Cardiac fibroblast (primary cell): ENCODE data around the gene LRP2.

Experiments used
- DNase-seq, 2 donors: peaks; one replicate each; pipeline versions ENCODE4 v3.0.0 to v3.0.0-alpha.2; 2010; ENCODE audit warnings: low read depth in 2 of 2
- H3K4me3 ChIP-seq, 2 donors: replicated peaks in 1 of 2; 1 replicate in 1 of 2; 2 replicates in 1 of 2; pipeline ENCODE4 v1.5.1; 2011; ENCODE audit warnings: low read depth in 2 of 2, low read length in 2 of 2, mild to moderate bottlenecking in 2 of 2, moderate library complexity in 1 of 2
- TF ChIP-seq, protein P1 (sequence below): IDR thresholded peaks from one replicate; pipeline ENCODE4 v1.5.1; 2011; ENCODE audit warnings: low read depth, mild to moderate bottlenecking, low read length, inconsistent platforms

Gene LRP2

DNA sequence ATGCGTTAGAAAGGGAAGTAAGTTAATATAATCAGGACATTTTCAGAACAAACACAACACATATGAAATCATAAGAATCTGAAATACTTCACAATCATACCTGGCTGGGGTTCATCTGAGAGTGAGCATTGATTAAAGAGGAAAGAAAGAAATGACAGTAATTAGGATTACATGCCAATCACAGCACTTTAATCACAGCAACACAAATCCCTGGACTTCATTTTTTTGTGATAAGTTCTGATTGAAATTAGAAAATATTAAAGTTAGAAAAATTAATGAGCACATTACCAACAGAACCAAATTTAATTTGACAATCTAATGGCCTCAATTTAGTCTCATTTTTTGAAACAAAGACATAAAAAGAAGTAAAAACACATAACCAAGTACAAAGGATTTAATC is 121.9 kb downstream of the LRP2 start:
- DNase-seq, result no peak
- H3K4me3 ChIP-seq, result no peak overlapping the region
- TF ChIP-seq, protein P1, sequence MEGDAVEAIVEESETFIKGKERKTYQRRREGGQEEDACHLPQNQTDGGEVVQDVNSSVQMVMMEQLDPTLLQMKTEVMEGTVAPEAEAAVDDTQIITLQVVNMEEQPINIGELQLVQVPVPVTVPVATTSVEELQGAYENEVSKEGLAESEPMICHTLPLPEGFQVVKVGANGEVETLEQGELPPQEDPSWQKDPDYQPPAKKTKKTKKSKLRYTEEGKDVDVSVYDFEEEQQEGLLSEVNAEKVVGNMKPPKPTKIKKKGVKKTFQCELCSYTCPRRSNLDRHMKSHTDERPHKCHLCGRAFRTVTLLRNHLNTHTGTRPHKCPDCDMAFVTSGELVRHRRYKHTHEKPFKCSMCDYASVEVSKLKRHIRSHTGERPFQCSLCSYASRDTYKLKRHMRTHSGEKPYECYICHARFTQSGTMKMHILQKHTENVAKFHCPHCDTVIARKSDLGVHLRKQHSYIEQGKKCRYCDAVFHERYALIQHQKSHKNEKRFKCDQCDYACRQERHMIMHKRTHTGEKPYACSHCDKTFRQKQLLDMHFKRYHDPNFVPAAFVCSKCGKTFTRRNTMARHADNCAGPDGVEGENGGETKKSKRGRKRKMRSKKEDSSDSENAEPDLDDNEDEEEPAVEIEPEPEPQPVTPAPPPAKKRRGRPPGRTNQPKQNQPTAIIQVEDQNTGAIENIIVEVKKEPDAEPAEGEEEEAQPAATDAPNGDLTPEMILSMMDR, result no peak

DNA sequence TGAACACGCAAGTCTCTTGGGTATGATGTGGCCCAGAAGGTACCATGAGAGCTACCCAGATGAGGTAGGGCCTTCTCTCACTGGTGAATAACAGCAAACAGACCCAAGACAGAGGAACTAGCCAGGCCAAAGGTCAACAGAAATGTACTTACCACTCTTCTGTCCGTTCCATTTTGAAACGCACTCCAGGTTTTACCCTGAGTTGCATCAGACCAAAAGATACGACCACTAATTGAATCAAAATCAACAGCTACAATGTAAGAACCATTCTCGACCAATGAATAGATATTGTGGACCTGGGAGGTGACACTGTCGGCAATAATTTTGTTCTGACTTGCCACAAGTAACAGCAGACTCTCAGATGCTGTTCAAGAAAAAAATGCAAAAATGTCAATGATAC is 124.4 kb downstream of the LRP2 start:
- DNase-seq, result no peak
- TF ChIP-seq, protein P1, result no peak
- H3K4me3 ChIP-seq, result no peak overlapping the region

DNA sequence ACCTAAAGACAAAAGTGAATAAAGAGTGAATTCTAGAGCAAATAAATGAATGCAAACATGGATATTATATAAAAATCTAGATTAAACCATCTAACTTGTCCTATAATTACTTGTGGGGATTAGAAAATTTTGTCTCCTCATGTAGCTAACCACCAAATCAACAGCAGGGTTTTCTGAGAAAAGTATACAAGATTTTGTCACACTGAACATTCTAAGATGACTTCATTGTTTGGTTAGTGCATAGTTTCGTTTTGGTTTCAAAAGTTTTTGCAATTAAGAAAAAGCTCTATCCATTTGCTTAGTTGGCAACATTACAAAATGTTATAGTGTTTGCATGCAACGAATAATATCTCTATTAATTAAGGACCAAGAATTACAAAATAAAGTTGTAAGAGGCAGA is 125.0 kb downstream of the LRP2 start:
- H3K4me3 ChIP-seq, result no peak overlapping the region
- DNase-seq, result no peak
- TF ChIP-seq, protein P1, result no peak

DNA sequence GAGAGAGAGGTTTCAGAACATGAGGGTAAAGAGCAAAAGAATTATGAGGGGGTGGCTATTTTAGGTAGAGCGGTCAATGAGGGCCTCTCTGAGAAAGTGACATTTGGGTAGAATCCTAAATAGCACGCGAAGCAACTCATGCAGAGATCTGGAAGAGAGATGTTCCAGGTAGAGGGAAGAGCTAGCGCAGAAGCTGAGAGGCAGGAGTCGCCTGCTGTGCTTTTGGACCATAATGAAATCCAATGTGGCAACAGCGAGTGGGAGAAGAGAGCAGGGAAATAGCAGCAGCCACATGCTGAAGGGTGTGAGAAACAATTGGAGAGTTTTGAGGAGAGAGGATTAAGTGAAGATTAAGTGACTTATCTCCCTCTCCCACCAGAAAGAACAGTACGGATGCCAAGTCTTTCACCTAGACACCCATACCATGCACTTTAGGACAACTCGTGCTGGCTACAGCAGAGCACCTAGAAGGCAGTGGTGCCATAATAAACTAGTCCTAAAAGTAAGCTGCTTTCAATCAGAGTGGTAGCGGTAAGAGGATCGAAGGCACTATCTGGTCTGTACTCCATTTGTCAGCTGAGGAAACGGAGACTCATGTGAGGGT is 129.7 kb downstream of the LRP2 start:
- no peak overlapping the region for H3K4me3 ChIP-seq
- DNase-seq, result no peak
- TF ChIP-seq, protein P1, result no peak

DNA sequence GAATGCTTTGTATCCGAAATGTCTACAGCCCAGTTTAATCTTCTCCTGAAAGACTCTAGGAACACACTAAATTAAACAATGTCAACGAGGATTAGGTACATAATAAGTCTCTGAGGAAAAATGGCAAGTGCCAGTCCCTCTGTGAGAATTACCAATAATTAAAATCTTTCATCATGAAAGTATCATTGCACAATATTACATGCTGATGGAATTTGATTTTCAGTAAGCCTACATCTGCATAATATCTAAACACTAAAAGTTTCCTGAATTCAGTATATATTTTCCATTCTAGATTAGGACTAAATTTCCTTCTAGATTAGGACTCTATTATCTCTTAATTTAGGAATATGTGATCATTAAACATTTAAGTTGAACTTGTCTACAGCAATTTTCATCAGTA is 132.1 kb downstream of the LRP2 start:
- DNase-seq, result no peak
- no peak overlapping the region for H3K4me3 ChIP-seq
- TF ChIP-seq, protein P1, result no peak

DNA sequence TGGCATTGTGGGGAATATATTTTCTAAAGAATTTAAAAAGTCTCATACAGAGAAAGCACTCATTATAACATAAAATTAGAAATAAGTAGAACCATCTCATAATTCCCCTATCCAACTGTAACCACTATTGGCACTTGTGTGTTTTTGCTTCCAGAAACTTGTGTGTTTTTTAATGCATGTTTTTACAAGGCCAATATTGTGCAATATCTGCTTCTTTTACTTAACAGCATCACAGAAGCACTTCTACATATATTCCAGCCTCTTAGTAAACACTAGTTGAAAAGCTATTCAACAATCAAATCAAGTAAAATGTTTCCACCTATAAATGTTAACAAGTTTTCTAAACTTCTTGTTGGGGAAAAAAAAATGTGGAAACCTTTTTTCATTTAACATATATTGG is 132.7 kb downstream of the LRP2 start:
- TF ChIP-seq, protein P1, result no peak
- no peak overlapping the region for H3K4me3 ChIP-seq
- DNase-seq, result no peak

DNA sequence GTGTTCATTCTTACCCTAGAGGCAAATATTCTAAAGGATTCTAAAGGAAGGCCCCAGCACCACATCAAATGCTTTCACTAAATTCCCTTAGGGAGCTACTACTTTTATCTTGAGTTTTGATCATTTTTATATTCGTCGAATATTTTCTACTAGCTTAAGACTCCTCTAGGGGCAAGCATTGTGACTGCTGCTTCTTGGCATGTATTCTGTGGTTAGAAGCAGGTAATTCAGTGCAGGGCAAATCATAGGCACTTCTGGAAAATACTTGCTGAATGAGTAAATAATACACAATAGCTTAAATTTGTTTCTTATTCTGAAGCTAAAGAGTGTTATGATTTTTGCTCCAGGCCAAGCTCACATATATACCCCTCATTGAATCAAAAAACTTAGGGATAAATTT is 136.4 kb downstream of the LRP2 start:
- H3K4me3 ChIP-seq, result no peak overlapping the region
- TF ChIP-seq, protein P1, result no peak
- no peak for DNase-seq
